Keratinocyte (primary cell): ENCODE measurements around the gene PPFIA1.

Experiments used
- EZH2 ChIP-seq: IDR thresholded peaks from one replicate; pipeline ENCODE4 v1.6.1; 2012; ENCODE audit warnings: inconsistent platforms, mild to moderate bottlenecking, low read length, moderate library complexity
- TF ChIP-seq, protein P1 (sequence below), 3 experiments: IDR thresholded peaks in 1 of 3; conservative IDR thresholded peaks in 1 of 3; optimal IDR thresholded peaks in 1 of 3; 2 replicates in 2 of 3; 3 replicates in 1 of 3; pipeline versions ENCODE3 to v1.5.1; 2011; ENCODE audit warnings: low read length in 3 of 3, mild to moderate bottlenecking in 3 of 3, moderate library complexity in 2 of 3, control low read depth in 1 of 3, inconsistent platforms in 1 of 3; ENCODE audit not compliant: insufficient read depth in 2 of 3; ENCODE audit errors: extremely low read depth in 1 of 3

DNA sequence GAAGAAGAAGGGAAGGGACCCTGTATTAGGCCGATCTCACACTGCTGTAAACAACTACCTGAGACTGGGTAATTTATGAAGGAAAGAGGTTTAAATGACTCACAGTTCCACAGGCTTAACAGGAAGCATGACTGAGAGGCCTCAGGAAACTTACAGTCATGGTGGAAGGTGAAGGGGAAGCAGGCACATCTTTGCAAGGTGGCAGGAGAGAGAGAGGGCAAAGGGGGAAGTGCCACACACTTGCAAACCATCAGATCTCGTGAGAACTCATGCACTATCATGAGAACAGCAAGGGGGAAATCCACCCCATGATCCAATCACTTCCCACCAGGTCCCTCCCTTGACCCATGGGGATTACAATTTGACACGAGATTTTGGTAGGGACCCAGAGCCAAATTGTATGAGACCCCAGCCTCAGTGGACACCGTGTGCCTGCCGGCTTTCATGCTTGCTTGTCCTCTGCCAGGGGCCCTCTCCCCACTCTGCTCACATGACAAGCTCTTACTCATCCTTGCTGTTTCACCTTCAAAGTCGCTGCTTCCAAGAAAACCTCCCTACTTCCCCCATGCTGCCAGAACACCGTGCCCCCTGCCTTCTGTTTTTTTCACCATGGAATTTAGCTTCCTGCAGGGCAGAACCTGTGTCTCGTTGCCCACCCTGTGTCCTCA lies 23.3 kb upstream of the PPFIA1 start:
- TF ChIP-seq, protein P1, sequence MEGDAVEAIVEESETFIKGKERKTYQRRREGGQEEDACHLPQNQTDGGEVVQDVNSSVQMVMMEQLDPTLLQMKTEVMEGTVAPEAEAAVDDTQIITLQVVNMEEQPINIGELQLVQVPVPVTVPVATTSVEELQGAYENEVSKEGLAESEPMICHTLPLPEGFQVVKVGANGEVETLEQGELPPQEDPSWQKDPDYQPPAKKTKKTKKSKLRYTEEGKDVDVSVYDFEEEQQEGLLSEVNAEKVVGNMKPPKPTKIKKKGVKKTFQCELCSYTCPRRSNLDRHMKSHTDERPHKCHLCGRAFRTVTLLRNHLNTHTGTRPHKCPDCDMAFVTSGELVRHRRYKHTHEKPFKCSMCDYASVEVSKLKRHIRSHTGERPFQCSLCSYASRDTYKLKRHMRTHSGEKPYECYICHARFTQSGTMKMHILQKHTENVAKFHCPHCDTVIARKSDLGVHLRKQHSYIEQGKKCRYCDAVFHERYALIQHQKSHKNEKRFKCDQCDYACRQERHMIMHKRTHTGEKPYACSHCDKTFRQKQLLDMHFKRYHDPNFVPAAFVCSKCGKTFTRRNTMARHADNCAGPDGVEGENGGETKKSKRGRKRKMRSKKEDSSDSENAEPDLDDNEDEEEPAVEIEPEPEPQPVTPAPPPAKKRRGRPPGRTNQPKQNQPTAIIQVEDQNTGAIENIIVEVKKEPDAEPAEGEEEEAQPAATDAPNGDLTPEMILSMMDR (optimal IDR thresholded peaks at IDR 0.05 in 1 of 3, IDR thresholded peaks at IDR 0.05 in 1 of 3, conservative IDR thresholded peaks at IDR 0.05 in 1 of 3; ENCODE audit: extremely low read depth in 1 of 3, insufficient read depth in 2 of 3, low read length in 3 of 3), result no peak
- TF ChIP-seq EZH2, result no peak
